ENCODE results near the gene OOSP4A.

The OOSP4A gene

GRCh38 chr11:59953463-59954218 lies 10.2 kb upstream of the OOSP4A start:
- Histone ChIP-seq H3K27me3 (ENCODE audit: control insufficient read depth, insufficient read depth, low read length) (no peaks in the 10 kb centered on the region), H3K4me3 (ENCODE audit: low read depth, low read length) (no peak overlapping the region), H3K27ac (ENCODE audit: low read depth, low read length) (no peak overlapping the region), H3K36me3 (ENCODE audit: control insufficient read depth, insufficient read depth, low read length) (no peaks in the 10 kb centered on the region), H3K9ac (ENCODE audit: low read depth, low read length) (no peak overlapping the region), H3K4me1 (ENCODE audit: control insufficient read depth, insufficient read depth, low read length) (no peaks in the 10 kb centered on the region), H3K9me3 (ENCODE audit: control insufficient read depth, insufficient read depth, low read length) (no peaks in the 10 kb centered on the region)

GRCh38 chr11:59954219-59954847 lies 9.5 kb upstream of the OOSP4A start:
- Histone ChIP-seq H3K27ac (ENCODE audit: low read depth, low read length) (no peak overlapping the region), H3K4me1 (ENCODE audit: control insufficient read depth, insufficient read depth, low read length) (no peaks in the 10 kb centered on the region), H3K9me3 (ENCODE audit: control insufficient read depth, insufficient read depth, low read length) (no peaks in the 10 kb centered on the region), H3K4me3 (ENCODE audit: low read depth, low read length) (no peak overlapping the region), H3K9ac (ENCODE audit: low read depth, low read length) (no peak overlapping the region), H3K27me3 (ENCODE audit: control insufficient read depth, insufficient read depth, low read length) (no peaks in the 10 kb centered on the region), H3K36me3 (ENCODE audit: control insufficient read depth, insufficient read depth, low read length) (no peaks in the 10 kb centered on the region)

- Histone ChIP-seq H3K27me3 (ENCODE audit: control insufficient read depth, insufficient read depth, low read length) (no peaks in the 10 kb centered on the region), H3K4me3 (ENCODE audit: low read depth, low read length) (no peak overlapping the region), H3K9ac (ENCODE audit: low read depth, low read length) (no peak overlapping the region), H3K27ac (ENCODE audit: low read depth, low read length) (no peak overlapping the region), H3K9me3 (ENCODE audit: control insufficient read depth, insufficient read depth, low read length) (no peaks in the 10 kb centered on the region; the same call in 1 of the 2 replicates), H3K4me1 (ENCODE audit: control insufficient read depth, insufficient read depth, low read length) (no peaks in the 10 kb centered on the region), H3K36me3 (ENCODE audit: control insufficient read depth, insufficient read depth, low read length) (no peaks in the 10 kb centered on the region)
These were observed 6.7 kb upstream of the OOSP4A start for GRCh38 chr11:59957094-59957493.

GRCh38 chr11:59960502-59961381 lies 3.1 kb upstream of the OOSP4A start:
- Histone ChIP-seq H3K36me3 (ENCODE audit: control insufficient read depth, insufficient read depth, low read length) (no peaks in the 10 kb centered on the region), H3K4me3 (ENCODE audit: low read depth, low read length) (no peak overlapping the region), H3K4me1 (ENCODE audit: control insufficient read depth, insufficient read depth, low read length) (no peaks in the 10 kb centered on the region; the same call in 1 of the 2 replicates), H3K27ac (ENCODE audit: low read depth, low read length) (no peak overlapping the region), H3K9me3 (ENCODE audit: control insufficient read depth, insufficient read depth, low read length) (no peaks in the 10 kb centered on the region; the same call in 1 of the 2 replicates), H3K27me3 (ENCODE audit: control insufficient read depth, insufficient read depth, low read length) (no peaks in the 10 kb centered on the region), H3K9ac (ENCODE audit: low read depth, low read length) (no peak overlapping the region)

- Histone ChIP-seq H3K9me3 (ENCODE audit: control insufficient read depth, insufficient read depth, low read length) (no peaks in the 10 kb centered on the region; the same call in 1 of the 2 replicates), H3K4me3 (ENCODE audit: low read depth, low read length) (no peak overlapping the region), H3K27ac (ENCODE audit: low read depth, low read length) (no peak overlapping the region), H3K4me1 (ENCODE audit: control insufficient read depth, insufficient read depth, low read length) (no peaks in the 10 kb centered on the region; the same call in 1 of the 2 replicates), H3K9ac (ENCODE audit: low read depth, low read length) (no peak overlapping the region), H3K27me3 (ENCODE audit: control insufficient read depth, insufficient read depth, low read length) (no peaks in the 10 kb centered on the region), H3K36me3 (ENCODE audit: control insufficient read depth, insufficient read depth, low read length) (no peaks in the 10 kb centered on the region)
These were observed 1.7 kb upstream of the OOSP4A start for GRCh38 chr11:59962107-59962482.

- H3K36me3 ChIP-seq (ENCODE audit: control insufficient read depth, insufficient read depth, low read length), result no peaks in the 10 kb centered on the region
- H3K9me3 ChIP-seq (ENCODE audit: control insufficient read depth, insufficient read depth, low read length), result no peaks in the 10 kb centered on the region; the same call in 1 of the 2 replicates
- no peak overlapping the region for H3K4me3 ChIP-seq (ENCODE audit: low read depth, low read length)
- H3K4me1 ChIP-seq (ENCODE audit: control insufficient read depth, insufficient read depth, low read length), result no peaks in the 10 kb centered on the region; the same call in 1 of the 2 replicates
- no peak overlapping the region for H3K27ac ChIP-seq (ENCODE audit: low read depth, low read length)
- no peak overlapping the region for H3K9ac ChIP-seq (ENCODE audit: low read depth, low read length)
- no peaks in the 10 kb centered on the region for H3K27me3 ChIP-seq (ENCODE audit: control insufficient read depth, insufficient read depth, low read length)
These were observed 1.6 kb downstream of the OOSP4A start for GRCh38 chr11:59965424-59965823.

GRCh38 chr11:59966201-59966600 lies 2.4 kb downstream of the OOSP4A start:
- H3K27me3 ChIP-seq (ENCODE audit: control insufficient read depth, insufficient read depth, low read length), result no peaks in the 10 kb centered on the region
- H3K4me1 ChIP-seq (ENCODE audit: control insufficient read depth, insufficient read depth, low read length), result no peaks in the 10 kb centered on the region; the same call in 1 of the 2 replicates
- H3K4me3 ChIP-seq (ENCODE audit: low read depth, low read length), result no peak overlapping the region
- H3K36me3 ChIP-seq (ENCODE audit: control insufficient read depth, insufficient read depth, low read length), result no peaks in the 10 kb centered on the region
- no peaks in the 10 kb centered on the region for H3K9me3 ChIP-seq (ENCODE audit: control insufficient read depth, insufficient read depth, low read length)
- no peak overlapping the region for H3K27ac ChIP-seq (ENCODE audit: low read depth, low read length)
- no peak overlapping the region for H3K9ac ChIP-seq (ENCODE audit: low read depth, low read length)

- H3K36me3 ChIP-seq (ENCODE audit: control insufficient read depth, insufficient read depth, low read length), result no peaks in the 10 kb centered on the region
- H3K4me1 ChIP-seq (ENCODE audit: control insufficient read depth, insufficient read depth, low read length), result peaks cover under 1% of the 10 kb centered on the region; the same call in 1 of the 2 replicates
- H3K27me3 ChIP-seq (ENCODE audit: control insufficient read depth, insufficient read depth, low read length), result no peaks in the 10 kb centered on the region
- no peak overlapping the region for H3K27ac ChIP-seq (ENCODE audit: low read depth, low read length)
- H3K4me3 ChIP-seq (ENCODE audit: low read depth, low read length), result no peak overlapping the region
- H3K9ac ChIP-seq (ENCODE audit: low read depth, low read length), result no peak overlapping the region
- H3K9me3 ChIP-seq (ENCODE audit: control insufficient read depth, insufficient read depth, low read length), result no peaks in the 10 kb centered on the region
These were observed 4.0 kb downstream of the OOSP4A start for GRCh38 chr11:59967677-59968394.

- H3K4me1 ChIP-seq (ENCODE audit: control insufficient read depth, insufficient read depth, low read length), result peaks cover 2% of the 10 kb centered on the region; the same call in 1 of the 2 replicates
- no peak overlapping the region for H3K4me3 ChIP-seq (ENCODE audit: low read depth, low read length)
- no peaks in the 10 kb centered on the region for H3K36me3 ChIP-seq (ENCODE audit: control insufficient read depth, insufficient read depth, low read length)
- H3K9ac ChIP-seq (ENCODE audit: low read depth, low read length), result no peak overlapping the region
- no peaks in the 10 kb centered on the region for H3K9me3 ChIP-seq (ENCODE audit: control insufficient read depth, insufficient read depth, low read length)
- no peaks in the 10 kb centered on the region for H3K27me3 ChIP-seq (ENCODE audit: control insufficient read depth, insufficient read depth, low read length)
- no peak overlapping the region for H3K27ac ChIP-seq (ENCODE audit: low read depth, low read length)
These were observed 4.6 kb downstream of the OOSP4A start for GRCh38 chr11:59968395-59968783.

- Histone ChIP-seq H3K36me3 (ENCODE audit: control insufficient read depth, insufficient read depth, low read length) (no peaks in the 10 kb centered on the region), H3K9me3 (ENCODE audit: control insufficient read depth, insufficient read depth, low read length) (no peaks in the 10 kb centered on the region), H3K4me1 (ENCODE audit: control insufficient read depth, insufficient read depth, low read length) (peaks cover 2% of the 10 kb centered on the region; the same call in 1 of the 2 replicates), H3K9ac (ENCODE audit: low read depth, low read length) (no peak overlapping the region), H3K27me3 (ENCODE audit: control insufficient read depth, insufficient read depth, low read length) (no peaks in the 10 kb centered on the region), H3K27ac (ENCODE audit: low read depth, low read length) (no peak overlapping the region), H3K4me3 (ENCODE audit: low read depth, low read length) (no peak overlapping the region)
These were observed 9.3 kb downstream of the OOSP4A start for GRCh38 chr11:59973097-59973496.

Measured in HUES48 (cell line).